Sigmoid colon (tissue), 4 donors: ENCODE results near the gene TTLL11.

ENCODE experiments used
- CTCF ChIP-seq, 4 experiments: fragments of 450-650 bp in 3 of 4; fragments of 200-600 bp in 1 of 4; IDR thresholded peaks; one replicate each; pipeline ENCODE4 v1.5.1; 2016 to 2019; ENCODE audit warnings: antibody characterized with exemption in 4 of 4, mild to moderate bottlenecking in 3 of 4, moderate library complexity in 2 of 4
- EP300 ChIP-seq, 4 donors: sonication (generic); formaldehyde crosslinking; IDR thresholded peaks; one replicate each; pipeline ENCODE4 v1.6.1; 2017; ENCODE audit warnings: antibody characterized with exemption in 4 of 4
- POLR2A ChIP-seq, 2 donors: fragments of 450-650 bp; IDR thresholded peaks; one replicate each; pipeline ENCODE4 v1.6.1; 2016; ENCODE audit warnings: antibody characterized with exemption in 2 of 2, mild to moderate bottlenecking in 2 of 2, moderate library complexity in 2 of 2
- POLR2AphosphoS5 ChIP-seq, 4 donors: sonication (generic); formaldehyde crosslinking; IDR thresholded peaks; one replicate each; pipeline ENCODE4 v1.6.1; 2017; ENCODE audit warnings: antibody characterized with exemption in 4 of 4

GRCh38 chr9:122016309-122016708 lies 76.8 kb downstream of the TTLL11 start:
- TF ChIP-seq POLR2A (IDR thresholded peaks at IDR 0.05) (no peak), CTCF (IDR thresholded peaks at IDR 0.05) (no peak), POLR2AphosphoS5 (IDR thresholded peaks at IDR 0.05) (no peak), EP300 (IDR thresholded peaks at IDR 0.05) (no peak)
